IMR-90 (cell line): ENCODE measurements around the gene ANK3. TPM values are rescaled to one million over a fixed set of nuclear protein-coding genes. Genes with fewer than 3 reads are reported as not detected.

Experiments used
- ATAC-seq: fragments of 200-7000 bp; cut with Tn5 transposase; 2 replicates; pipeline ENCODE4 v1.9.1; 2020; ENCODE audit warnings: low read depth, mild to moderate bottlenecking, moderate library complexity
- BruUV-seq: library from RNA; stranded (reverse); fragments of 400-500 nt; replicated peaks from 2 replicates; lab custom pipeline; 2021; lab: Mats Ljungman, UMichigan
- CTCF ChIA-PET: fragments of 300-600 bp; formaldehyde crosslinking; extraction: SDS; loops from one replicate; lab custom pipeline; 2021; ENCODE audit warnings: antibody characterized with exemption; lab: Yijun Ruan, JAX
- POLR2A ChIA-PET: fragments of 300-600 bp; sonication (Branson Sonifier 250); formaldehyde crosslinking; loops from one replicate; lab custom pipeline; 2022; ENCODE audit warnings: antibody characterized with exemption; ENCODE audit not compliant: unreplicated experiment; lab: Charles Lee
- DNase-seq: peaks from one replicate; pipeline ENCODE4 v3.0.0; 2013
- H2AFZ ChIP-seq: replicated peaks from 2 replicates; pipeline ENCODE3; 2013; ENCODE audit warnings: low read length, mild to moderate bottlenecking; ENCODE audit not compliant: poor library complexity
- H2AK5ac ChIP-seq: 2 replicates; pipeline ENCODE4 v1.6.1; 2013; ENCODE audit warnings: low read depth, low read length, inconsistent platforms
- H2AK9ac ChIP-seq: replicated peaks from 2 replicates; pipeline ENCODE3; 2013; ENCODE audit warnings: mild to moderate bottlenecking, low read depth, low read length, moderate library complexity; ENCODE audit not compliant: poor library complexity
- H2BK120ac ChIP-seq: 2 replicates; pipeline ENCODE4 v1.6.1; 2013; ENCODE audit warnings: low read depth, low read length, inconsistent platforms
- H2BK15ac ChIP-seq: 3 replicates; pipeline ENCODE4 v1.6.1; 2013; ENCODE audit warnings: low read depth, low read length, inconsistent platforms
- H2BK20ac ChIP-seq: 2 replicates; pipeline ENCODE4 v1.6.1; 2013; ENCODE audit warnings: low read depth, mild to moderate bottlenecking, inconsistent platforms, low read length, moderate library complexity
- H2BK5ac ChIP-seq: 2 replicates; pipeline ENCODE4 v1.6.1; 2013; ENCODE audit warnings: mild to moderate bottlenecking, low read depth, low read length, inconsistent platforms; ENCODE audit not compliant: poor library complexity, severe bottlenecking
- H3K14ac ChIP-seq: replicated peaks from 2 replicates; pipeline ENCODE4 v1.6.1; 2013; ENCODE audit warnings: low read depth, low read length, inconsistent platforms
- H3K18ac ChIP-seq: 2 replicates; pipeline ENCODE4 v1.6.1; 2013; ENCODE audit warnings: low read depth, low read length, control low read depth
- H3K23ac ChIP-seq: 2 replicates; pipeline ENCODE4 v1.6.1; 2013; ENCODE audit warnings: low read depth, low read length, inconsistent platforms
- H3K27ac ChIP-seq: 2 replicates; pipeline ENCODE4 v1.5.1; 2013; ENCODE audit warnings: mild to moderate bottlenecking, control low read depth, low read length; ENCODE audit not compliant: insufficient read depth
- H3K27me3 ChIP-seq: 2 replicates; pipeline ENCODE4 v1.6.1; 2013; ENCODE audit warnings: low read length; ENCODE audit not compliant: control insufficient read depth, insufficient read depth
- H3K36me3 ChIP-seq: 2 replicates; pipeline ENCODE4 v1.6.1; 2013; ENCODE audit warnings: low read length, mixed read lengths; ENCODE audit not compliant: control insufficient read depth, insufficient read depth
- H3K4ac ChIP-seq: 2 replicates; pipeline ENCODE4 v1.6.1; 2013; ENCODE audit warnings: low read depth, low read length, inconsistent platforms
- H3K4me1 ChIP-seq: 2 replicates; pipeline ENCODE4 v1.6.1; 2013; ENCODE audit warnings: low read length, mixed read lengths; ENCODE audit not compliant: control insufficient read depth, insufficient read depth
- H3K4me2 ChIP-seq: 2 replicates; pipeline ENCODE4 v1.6.1; 2013; ENCODE audit warnings: low read depth, mild to moderate bottlenecking, control low read depth, low read length, moderate library complexity
- H3K4me3 ChIP-seq: 2 replicates; pipeline ENCODE4 v1.5.1; 2013; ENCODE audit warnings: low read depth, mild to moderate bottlenecking, control low read depth, low read length, moderate library complexity; ENCODE audit not compliant: insufficient read depth
- H3K56ac ChIP-seq: 2 replicates; pipeline ENCODE4 v1.6.1; 2013; ENCODE audit warnings: low read length, inconsistent platforms; ENCODE audit not compliant: insufficient read depth; ENCODE audit errors: extremely low read depth
- H3K79me1 ChIP-seq, 2 experiments: 2 replicates each; pipeline ENCODE4 v1.6.1; 2013; ENCODE audit warnings: low read length in 2 of 2, inconsistent platforms in 1 of 2, low read depth in 1 of 2
- H3K9ac ChIP-seq: 2 replicates; pipeline ENCODE4 v1.6.1; 2013; ENCODE audit warnings: low read depth, low read length, control low read depth
- H3K9me1 ChIP-seq: 2 replicates; pipeline ENCODE4 v1.6.1; 2013; ENCODE audit warnings: low read length, inconsistent platforms; ENCODE audit not compliant: insufficient read depth
- H3K9me3 ChIP-seq: 2 replicates; pipeline ENCODE4 v1.6.1; 2013; ENCODE audit warnings: low read length; ENCODE audit not compliant: control insufficient read depth, insufficient read depth
- H4K20me1 ChIP-seq: 2 replicates; pipeline ENCODE4 v1.6.1; 2013; ENCODE audit warnings: low read length, inconsistent platforms; ENCODE audit not compliant: insufficient read depth
- H4K5ac ChIP-seq: 2 replicates; pipeline ENCODE4 v1.6.1; 2013; ENCODE audit warnings: mild to moderate bottlenecking, low read depth, low read length, control low read depth
- H4K8ac ChIP-seq, 2 experiments: 2 replicates each; pipeline ENCODE4 v1.6.1; 2013; ENCODE audit warnings: low read depth in 2 of 2, low read length in 2 of 2, control low read depth in 1 of 2, inconsistent platforms in 1 of 2
- H4K91ac ChIP-seq: 2 replicates; pipeline ENCODE4 v1.6.1; 2013; ENCODE audit warnings: low read depth, low read length, inconsistent platforms; ENCODE audit not compliant: insufficient read depth
- BHLHE40 ChIP-seq: fragments of 150-350 bp; IDR thresholded peaks from 2 replicates; pipeline ENCODE4 v1.6.1; 2016; ENCODE audit warnings: mild to moderate bottlenecking, low read depth, low read length
- CHD1 ChIP-seq: IDR thresholded peaks from 2 replicates; pipeline ENCODE4 v1.6.1; 2012; ENCODE audit warnings: low read depth, low read length, improper control_type of control experiment
- ELK1 ChIP-seq: fragments of 150-350 bp; IDR thresholded peaks from 2 replicates; pipeline ENCODE4 v1.6.1; 2016; ENCODE audit warnings: low read depth, mild to moderate bottlenecking, low read length, moderate library complexity, borderline replicate concordance
- MAFK ChIP-seq: IDR thresholded peaks from 2 replicates; pipeline ENCODE4 v1.6.1; 2012; ENCODE audit warnings: low read depth, low read length, improper control_type of control experiment
- MXI1 ChIP-seq: IDR thresholded peaks from 2 replicates; pipeline ENCODE4 v1.6.1; 2012; ENCODE audit warnings: low read depth, mild to moderate bottlenecking, low read length, moderate library complexity, borderline replicate concordance
- NFE2L2 ChIP-seq: fragments of 150-350 bp; IDR thresholded peaks from 2 replicates; pipeline ENCODE4 v1.6.1; 2016; ENCODE audit warnings: low read depth, mild to moderate bottlenecking, low read length
- POLR2A ChIP-seq: IDR thresholded peaks from 2 replicates; pipeline ENCODE4 v1.6.1; 2012; ENCODE audit warnings: mild to moderate bottlenecking, low read depth, low read length
- RCOR1 ChIP-seq: IDR thresholded peaks from 2 replicates; pipeline ENCODE4 v1.6.1; 2012; ENCODE audit warnings: mild to moderate bottlenecking, low read length, improper control_type of control experiment; ENCODE audit not compliant: insufficient replicate concordance
- SMC3 ChIP-seq: fragments of 150-350 bp; IDR thresholded peaks from 2 replicates; pipeline ENCODE4 v1.6.1; 2016; ENCODE audit warnings: low read depth, mild to moderate bottlenecking, antibody characterized with exemption, low read length, moderate library complexity
- WGBS, 2 experiments: methylation state at CpG; one replicate each; pipeline versions ENCODE4 v1.1.5 to v1.1.7; 2013; ENCODE audit warnings: missing lambda C conversion rate in 2 of 2; ENCODE audit not compliant: insufficient read length in 1 of 2; ENCODE audit errors: extremely low coverage in 2 of 2; 5-methylcytosine and 5-hydroxymethylcytosine counted together
- dilution Hi-C: fragments of 300-500 bp; cut with HindIII; formaldehyde crosslinking; loops from one replicate; pipeline ENCODE4 v1.14.3; 2018; ENCODE audit warnings: low sequenced_read_pairs; ENCODE audit not compliant: unreplicated experiment
- in situ Hi-C: fragments of 300-500 bp; cut with MboI; formaldehyde crosslinking; loops from 3 replicates; pipeline ENCODE4 v1.14.3; 2019; ENCODE audit warnings: low sequenced_read_pairs, inconsistent platforms, mixed read lengths
- intact Hi-C: fragments of 100-400 bp; cut with micrococcal nuclease; formaldehyde crosslinking; loops from 2 replicates; pipeline ENCODE4 v1.10.0; 2022
- polyA plus RNA-seq, 3 experiments: library from polyadenylated mRNA; depleted of rRNA; stranded (reverse); fragments of >200 nt; gene quantifications; 2 replicates each; pipeline ENCODE4 v1.2.3, GENCODE V29; 2012; ENCODE audit warnings: low replicate concordance in 1 of 3
- total RNA-seq: library from RNA; depleted of rRNA; stranded (reverse); fragments of >200 nt; gene quantifications from 2 replicates; pipeline ENCODE4 v1.2.3, GENCODE V29; 2012
- TF ChIP-seq, protein P1 (sequence below): fragments of 150-350 bp; IDR thresholded peaks from 2 replicates; pipeline ENCODE4 v1.6.1; 2017; ENCODE audit warnings: mild to moderate bottlenecking, antibody characterized with exemption, low read length, low read depth

The ANK3 gene
- total and polyA plus RNA-seq, 2 of the 4 experiments (the other 2 are of a cell fraction), result 0.63 to 1.8 TPM

- H3K4me1 ChIP-seq, result no peaks in the 10 kb centered on the region
- no peak for DNase-seq
- no peak overlapping the region for H3K14ac ChIP-seq
- ChIA-PET POLR2A (no interaction called here), CTCF (interaction anchor here (0.7 to 4.1 kb wide), 5 partner anchors 23 to 581 kb away, joined by 3 to 32 read pairs (median 3); no protein-coding TSS in a partner anchor)
- no peak overlapping the region for H3K9ac ChIP-seq
- H3K4me2 ChIP-seq, result no peak overlapping the region
- H2AFZ ChIP-seq, result no peak overlapping the region
- H2BK20ac ChIP-seq, result no peak overlapping the region
- no peak overlapping the region for H4K8ac ChIP-seq
- no peak overlapping the region for H3K18ac ChIP-seq
- no peak overlapping the region for H3K56ac ChIP-seq
- no peak overlapping the region for H4K91ac ChIP-seq
- H3K36me3 ChIP-seq, result no peaks in the 10 kb centered on the region
- intact Hi-C loops (loop anchor here (5.0 to 10.0 kb wide), 3 partner anchors 303 to 975 kb away; partner anchors contain the start of gene CCDC6), dilution Hi-C loops (no loop called here), in situ Hi-C loops (loop anchor here (5.0 to 25.0 kb wide), 2 partner anchors 113 to 573 kb away; no protein-coding TSS in a partner anchor)
- no peak overlapping the region for H3K4me3 ChIP-seq
- no peaks in the 10 kb centered on the region for H4K20me1 ChIP-seq
- H2BK5ac ChIP-seq, result no peak overlapping the region
- no peak for ATAC-seq
- no TSS peak for BruUV-seq
- peaks cover 10% of the 10 kb centered on the region for H3K27me3 ChIP-seq
- no peak overlapping the region for H4K5ac ChIP-seq
- no peak overlapping the region for H2AK5ac ChIP-seq
- H2BK120ac ChIP-seq, result no peak overlapping the region
- H2AK9ac ChIP-seq, result no peak overlapping the region
- H3K27ac ChIP-seq, result no peak overlapping the region
- H3K9me3 ChIP-seq, result no peaks in the 10 kb centered on the region
- H3K79me1 ChIP-seq, result no peaks in the 10 kb centered on the region
- TF ChIP-seq MXI1 (no peak), ELK1 (no peak), CHD1 (no peak), POLR2A (no peak), BHLHE40 (no peak), NFE2L2 (no peak), SMC3 (no peak), RCOR1 (no peak), MAFK (no peak)
- TF ChIP-seq, protein P1, sequence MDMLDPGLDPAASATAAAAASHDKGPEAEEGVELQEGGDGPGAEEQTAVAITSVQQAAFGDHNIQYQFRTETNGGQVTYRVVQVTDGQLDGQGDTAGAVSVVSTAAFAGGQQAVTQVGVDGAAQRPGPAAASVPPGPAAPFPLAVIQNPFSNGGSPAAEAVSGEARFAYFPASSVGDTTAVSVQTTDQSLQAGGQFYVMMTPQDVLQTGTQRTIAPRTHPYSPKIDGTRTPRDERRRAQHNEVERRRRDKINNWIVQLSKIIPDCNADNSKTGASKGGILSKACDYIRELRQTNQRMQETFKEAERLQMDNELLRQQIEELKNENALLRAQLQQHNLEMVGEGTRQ, result no peak
- no peak overlapping the region for H3K4ac ChIP-seq
- no peaks in the 10 kb centered on the region for H3K9me1 ChIP-seq
- WGBS, 2 experiments, result 61% methylated on average over 3 of the region's 7 CpGs; no CpG with 5 or more reads in 1 of the 2 experiments
- H3K23ac ChIP-seq, result no peak overlapping the region
- H2BK15ac ChIP-seq, result no peak overlapping the region
Measured at GRCh38 chr10:60209874-60210570, 179.7 kb downstream of the ANK3 start.
